ENCODE results near the gene MIA2.

MIA2 gene

GRCh38 chr14:39376667-39377403 lies 143.1 kb downstream of the MIA2 start:
- POLR2A ChIA-PET (ENCODE audit: low non-redundant PET), result no interaction called here
- no peak overlapping the region for H3K27ac ChIP-seq
- no peak for TF ChIP-seq CTCF (conservative IDR thresholded peaks at IDR 0.05; ENCODE audit: low read depth)
- CTCF ChIA-PET, result interaction anchor here (0.7 to 1.6 kb wide), 2 partner anchors 9 to 56 kb away, joined by 4 to 5 read pairs; no protein-coding TSS in a partner anchor
- no peak for DNase-seq (ENCODE audit: low spot score)

DNA sequence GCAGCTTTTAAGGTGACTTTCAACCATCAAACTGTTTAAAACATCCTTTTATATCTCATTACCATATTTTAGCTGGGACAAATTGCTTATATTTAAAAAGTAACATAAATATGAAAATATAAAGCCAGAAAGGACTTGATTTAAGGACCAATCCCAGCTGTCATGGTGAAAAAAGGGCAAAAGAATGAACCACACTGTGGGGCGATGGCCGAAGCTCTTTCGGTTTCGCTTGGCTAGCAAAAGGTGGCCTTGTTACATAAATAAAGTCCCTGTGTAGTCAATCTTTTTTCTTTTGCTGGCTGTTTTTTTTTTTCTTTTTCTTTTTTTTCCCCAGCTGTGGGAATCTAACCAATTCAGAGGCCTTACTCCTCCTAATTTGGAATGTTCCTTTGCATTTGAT lies 147.7 kb downstream of the MIA2 start:
- ChIA-PET CTCF (interaction anchor here (0.6 kb wide), 1 partner anchor 9 kb away, joined by 8 read pairs; no protein-coding TSS in a partner anchor), POLR2A (ENCODE audit: low non-redundant PET) (interaction anchor here (0.6 kb wide), 1 partner anchor 8 kb away, joined by 7 read pairs; no protein-coding TSS in a partner anchor)
- no peak for TF ChIP-seq CTCF (conservative IDR thresholded peaks at IDR 0.05; ENCODE audit: low read depth)
- DNase-seq (ENCODE audit: low spot score), result no peak
- H3K27ac ChIP-seq, result no peak overlapping the region

- POLR2A ChIA-PET (ENCODE audit: low non-redundant PET), result no interaction called here
- DNase-seq (ENCODE audit: low spot score), result no peak
- CTCF ChIA-PET, result no interaction called here
- no peak overlapping the region for H3K27ac ChIP-seq
- no peak for TF ChIP-seq CTCF (conservative IDR thresholded peaks at IDR 0.05; ENCODE audit: low read depth)
These were observed 148.7 kb downstream of the MIA2 start for GRCh38 chr14:39382463-39382862.

GRCh38 chr14:39383026-39383660 lies 149.4 kb downstream of the MIA2 start:
- no peak overlapping the region for H3K27ac ChIP-seq
- DNase-seq (ENCODE audit: low spot score), result no peak
- TF ChIP-seq CTCF (conservative IDR thresholded peaks at IDR 0.05; ENCODE audit: low read depth), result no peak

DNA sequence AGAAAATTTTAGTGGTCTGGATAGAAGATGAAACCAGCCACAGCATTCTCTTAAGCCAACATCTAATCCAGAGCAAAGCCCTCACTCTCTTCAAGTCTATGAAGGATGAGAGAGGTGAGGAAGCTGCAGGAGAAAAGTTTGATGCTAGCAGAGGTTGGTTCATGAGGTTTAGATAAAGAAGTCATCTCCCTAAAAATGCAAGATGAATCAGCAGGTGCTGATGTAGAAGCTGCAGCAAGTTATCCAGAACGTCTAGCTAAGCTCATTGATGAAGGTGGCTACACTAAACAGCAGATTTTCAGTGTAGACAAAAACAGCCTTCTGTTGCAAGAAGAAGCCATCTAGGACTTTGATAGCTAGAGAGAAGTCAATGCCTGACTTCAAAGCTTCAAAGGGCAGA lies 150.0 kb downstream of the MIA2 start:
- H3K27ac ChIP-seq, result no peak overlapping the region
- ChIA-PET CTCF (no interaction called here), POLR2A (ENCODE audit: low non-redundant PET) (no interaction called here)
- DNase-seq (ENCODE audit: low spot score), result no peak
- no peak for TF ChIP-seq CTCF (conservative IDR thresholded peaks at IDR 0.05; ENCODE audit: low read depth)

More at GRCh38 chr14:39383026-39383660, 149.4 kb downstream of the MIA2 start:
- CTCF ChIA-PET, result no interaction called here
- POLR2A ChIA-PET (ENCODE audit: low non-redundant PET), result no interaction called here

- CTCF ChIA-PET, result no interaction called here
- no peak for DNase-seq (ENCODE audit: low spot score)
- POLR2A ChIA-PET (ENCODE audit: low non-redundant PET), result no interaction called here
These were observed 150.5 kb downstream of the MIA2 start for GRCh38 chr14:39384177-39384576.

More at GRCh38 chr14:39384177-39384576, 150.5 kb downstream of the MIA2 start:
- H3K27ac ChIP-seq, result no peak overlapping the region
- no peak for TF ChIP-seq CTCF (conservative IDR thresholded peaks at IDR 0.05; ENCODE audit: low read depth)

Data from RWPE1 (cell line).